SU-DHL-6 (cell line): ENCODE results near the gene BCAR1.
"Not testable (repeated sequence)": the region's sequence is repeated elsewhere in the genome, so short reads cannot be mapped to it uniquely, and the experiment has no call there.

Source experiments
- EZH2phosphoT487 ChIP-seq: fragments of 200-600 bp; sonication (generic), shearing (Covaris generic); conservative IDR thresholded peaks from 2 replicates; pipeline ENCODE4 v1.6.1; 2018; ENCODE audit warnings: mild to moderate bottlenecking, antibody characterized with exemption, low read length, moderate library complexity, mixed read lengths
- TF ChIP-seq, protein P1 (sequence below): fragments of 200-600 bp; sonication (generic); IDR thresholded peaks from one replicate; pipeline ENCODE4 v1.5.1; 2017; ENCODE audit warnings: antibody characterized with exemption, mild to moderate bottlenecking, low read length, moderate library complexity; ENCODE audit not compliant: insufficient read depth, poor library complexity, severe bottlenecking

DNA sequence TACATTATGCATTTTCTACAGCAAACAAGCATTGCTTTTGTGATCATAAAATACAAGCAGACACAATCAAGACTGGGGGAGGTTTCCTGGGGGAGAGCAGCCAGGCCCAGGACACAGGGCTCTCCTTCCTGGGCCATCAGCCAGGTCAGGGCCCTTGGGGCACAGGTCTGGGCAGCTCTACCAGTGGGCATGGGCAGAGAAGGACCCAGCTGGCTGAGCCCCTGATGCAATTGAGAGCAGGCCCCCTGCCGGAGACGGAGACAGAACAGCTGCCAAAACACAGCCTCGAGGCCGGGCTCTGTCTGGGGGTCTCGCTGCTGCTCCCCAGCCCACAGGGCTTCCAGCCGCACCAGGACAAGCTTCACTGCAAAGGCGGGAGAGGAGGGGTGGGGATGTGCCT lies 10.8 kb downstream of the BCAR1 start:
- TF ChIP-seq, protein P1, sequence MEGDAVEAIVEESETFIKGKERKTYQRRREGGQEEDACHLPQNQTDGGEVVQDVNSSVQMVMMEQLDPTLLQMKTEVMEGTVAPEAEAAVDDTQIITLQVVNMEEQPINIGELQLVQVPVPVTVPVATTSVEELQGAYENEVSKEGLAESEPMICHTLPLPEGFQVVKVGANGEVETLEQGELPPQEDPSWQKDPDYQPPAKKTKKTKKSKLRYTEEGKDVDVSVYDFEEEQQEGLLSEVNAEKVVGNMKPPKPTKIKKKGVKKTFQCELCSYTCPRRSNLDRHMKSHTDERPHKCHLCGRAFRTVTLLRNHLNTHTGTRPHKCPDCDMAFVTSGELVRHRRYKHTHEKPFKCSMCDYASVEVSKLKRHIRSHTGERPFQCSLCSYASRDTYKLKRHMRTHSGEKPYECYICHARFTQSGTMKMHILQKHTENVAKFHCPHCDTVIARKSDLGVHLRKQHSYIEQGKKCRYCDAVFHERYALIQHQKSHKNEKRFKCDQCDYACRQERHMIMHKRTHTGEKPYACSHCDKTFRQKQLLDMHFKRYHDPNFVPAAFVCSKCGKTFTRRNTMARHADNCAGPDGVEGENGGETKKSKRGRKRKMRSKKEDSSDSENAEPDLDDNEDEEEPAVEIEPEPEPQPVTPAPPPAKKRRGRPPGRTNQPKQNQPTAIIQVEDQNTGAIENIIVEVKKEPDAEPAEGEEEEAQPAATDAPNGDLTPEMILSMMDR, result not testable (repeated sequence)
- not testable (repeated sequence) for TF ChIP-seq EZH2phosphoT487
